ENCODE measurements around the gene CAPNS1. TPM values are rescaled to one million over a fixed set of nuclear protein-coding genes. Genes with fewer than 3 reads are reported as not detected.

CAPNS1 gene
- total RNA-seq, 1 donor from 2014 or later: 335 TPM

DNA sequence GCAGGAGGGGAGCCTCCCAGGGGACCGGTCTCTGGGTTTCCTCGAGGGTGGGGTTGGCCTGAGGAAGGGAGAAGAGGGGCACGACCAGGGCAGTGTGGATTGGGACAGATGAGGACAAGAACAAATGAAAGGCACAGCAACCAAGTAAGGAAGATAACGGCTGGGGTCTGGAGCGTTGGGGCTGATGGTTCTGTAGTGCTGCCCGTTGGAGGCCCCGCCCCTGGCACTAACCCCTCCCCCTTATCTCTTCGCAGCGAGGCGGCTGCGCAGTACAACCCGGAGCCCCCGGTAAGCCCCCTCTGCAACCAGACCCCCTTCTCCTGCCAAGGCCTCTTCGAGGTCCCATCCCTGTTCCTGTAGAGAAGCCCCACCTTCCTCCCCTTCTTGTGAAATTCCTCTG, 2.2 kb downstream of the CAPNS1 start:
- Mint-ChIP-seq H3K27me3 (ENCODE audit: insufficient read depth) (no peaks in the 10 kb centered on the region), H3K36me3 (ENCODE audit: low read depth) (peaks cover 30% of the 10 kb centered on the region), H3K27ac (no peak overlapping the region), H3K4me1 (ENCODE audit: low read depth) (peaks cover 13% of the 10 kb centered on the region), H3K4me3 (peak overlapping the region; percentile 97), H3K9me3 (no peaks in the 10 kb centered on the region)
- no peak for DNase-seq (ENCODE audit: low spot score)
- intact Hi-C loops (cut with micrococcal nuclease): no loop called here

DNA sequence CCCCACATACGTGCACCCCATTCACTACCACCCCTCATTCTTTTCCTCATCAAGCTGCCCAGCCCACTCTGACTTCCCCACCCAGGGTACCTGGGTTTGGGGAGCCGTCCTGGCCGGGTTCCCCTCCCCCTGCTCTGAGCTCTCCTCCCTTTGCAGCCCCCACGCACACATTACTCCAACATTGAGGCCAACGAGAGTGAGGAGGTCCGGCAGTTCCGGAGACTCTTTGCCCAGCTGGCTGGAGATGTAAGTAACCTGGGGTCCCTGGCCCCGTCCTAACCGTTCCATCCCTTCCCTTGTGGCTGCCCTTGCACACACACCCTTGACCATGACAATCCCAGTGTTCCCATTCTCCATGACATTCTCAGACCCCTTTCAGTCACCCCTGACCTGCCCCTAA, 2.6 kb downstream of the CAPNS1 start:
- Mint-ChIP-seq H3K4me3 (no peak overlapping the region), H3K9me3 (no peaks in the 10 kb centered on the region), H3K4me1 (ENCODE audit: low read depth) (peaks cover 11% of the 10 kb centered on the region), H3K27ac (no peak overlapping the region), H3K27me3 (ENCODE audit: insufficient read depth) (no peaks in the 10 kb centered on the region), H3K36me3 (ENCODE audit: low read depth) (peaks cover 32% of the 10 kb centered on the region)
- no peak for DNase-seq (ENCODE audit: low spot score)
- intact Hi-C loops (cut with micrococcal nuclease): no loop called here

DNA sequence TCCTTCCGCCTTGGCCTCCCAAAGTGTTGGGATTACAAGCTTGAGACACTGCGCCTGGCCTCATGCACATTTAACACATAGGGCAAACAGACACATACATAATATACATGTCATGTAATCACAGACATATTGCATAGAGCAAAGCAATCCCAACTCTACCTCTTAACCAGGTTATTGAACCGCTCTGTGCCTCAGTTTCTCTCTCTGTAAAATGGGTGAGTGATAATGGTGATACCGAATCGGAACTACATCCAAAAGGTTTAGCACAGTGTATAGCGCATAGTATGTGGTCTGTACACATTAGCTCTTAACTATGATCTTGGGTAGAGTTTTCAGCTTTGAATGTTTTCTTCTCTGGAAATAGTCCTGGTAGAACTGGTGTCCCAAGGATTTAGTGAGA, 4.8 kb downstream of the CAPNS1 start:
- Mint-ChIP-seq H3K9me3 (no peaks in the 10 kb centered on the region), H3K36me3 (ENCODE audit: low read depth) (peaks cover 42% of the 10 kb centered on the region), H3K4me1 (ENCODE audit: low read depth) (peaks cover 11% of the 10 kb centered on the region), H3K27me3 (ENCODE audit: insufficient read depth) (no peaks in the 10 kb centered on the region), H3K4me3 (no peak overlapping the region), H3K27ac (no peak overlapping the region)
- intact Hi-C loops (cut with micrococcal nuclease): no loop called here
- DNase-seq (ENCODE audit: low spot score): no peak

DNA sequence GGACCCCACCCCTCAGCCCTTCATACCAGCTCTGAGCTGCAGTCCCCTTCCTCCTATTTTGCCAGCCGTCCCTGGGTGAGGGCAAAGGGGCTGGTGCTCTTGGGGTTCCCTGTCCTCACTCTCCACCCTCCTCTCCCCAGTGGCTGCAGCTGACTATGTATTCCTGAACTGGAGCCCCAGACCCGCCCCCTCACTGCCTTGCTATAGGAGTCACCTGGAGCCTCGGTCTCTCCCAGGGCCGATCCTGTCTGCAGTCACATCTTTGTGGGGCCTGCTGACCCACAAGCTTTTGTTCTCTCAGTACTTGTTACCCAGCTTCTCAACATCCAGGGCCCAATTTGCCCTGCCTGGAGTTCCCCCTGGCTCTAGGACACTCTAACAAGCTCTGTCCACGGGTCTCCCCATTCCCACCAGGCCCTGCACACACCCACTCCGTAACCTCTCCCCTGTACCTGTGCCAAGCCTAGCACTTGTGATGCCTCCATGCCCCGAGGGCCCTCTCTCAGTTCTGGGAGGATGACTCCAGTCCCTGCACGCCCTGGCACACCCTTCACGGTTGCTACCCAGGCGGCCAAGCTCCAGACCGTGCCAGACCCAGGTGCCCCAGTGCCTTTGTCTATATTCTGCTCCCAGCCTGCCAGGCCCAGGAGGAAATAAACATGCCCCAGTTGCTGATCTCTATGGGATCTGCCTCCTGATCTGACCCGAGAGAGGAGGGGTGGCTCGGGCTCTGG, 10.0 kb downstream of the CAPNS1 start:
- H3K4me3 Mint-ChIP-seq: no peak overlapping the region
- peaks cover 39% of the 10 kb centered on the region for H3K36me3 Mint-ChIP-seq (ENCODE audit: low read depth)
- no peaks in the 10 kb centered on the region for H3K4me1 Mint-ChIP-seq (ENCODE audit: low read depth)
- no peak for DNase-seq (ENCODE audit: low spot score)
- no peak overlapping the region for H3K27ac Mint-ChIP-seq
- H3K27me3 Mint-ChIP-seq (ENCODE audit: insufficient read depth): no peaks in the 10 kb centered on the region
- no peaks in the 10 kb centered on the region for H3K9me3 Mint-ChIP-seq
- intact Hi-C loops (cut with micrococcal nuclease): no loop called here

DNA sequence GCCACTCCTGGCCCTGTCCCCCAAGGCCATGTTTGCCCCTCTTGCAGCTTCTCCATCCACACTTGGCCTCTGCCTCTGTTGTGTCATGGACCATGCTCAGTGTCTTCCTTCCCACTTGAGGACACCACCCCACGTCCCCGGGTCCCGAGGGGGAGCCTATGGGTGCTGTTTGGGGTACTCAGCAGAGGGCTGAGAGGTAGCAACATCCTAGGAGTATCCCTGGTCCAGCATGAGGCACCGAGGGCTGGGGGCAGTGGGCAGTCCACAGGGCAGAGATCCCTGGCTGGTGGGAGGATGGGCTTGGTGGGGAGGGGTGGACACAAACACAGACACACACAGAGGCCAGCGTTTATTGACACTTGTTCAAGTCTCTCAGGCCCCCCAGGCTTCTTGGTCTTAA, 10.7 kb downstream of the CAPNS1 start:
- no peaks in the 10 kb centered on the region for H3K27me3 Mint-ChIP-seq (ENCODE audit: insufficient read depth)
- H3K27ac Mint-ChIP-seq: no peak overlapping the region
- intact Hi-C loops (cut with micrococcal nuclease): no loop called here
- peaks cover 41% of the 10 kb centered on the region for H3K36me3 Mint-ChIP-seq (ENCODE audit: low read depth)
- H3K4me1 Mint-ChIP-seq (ENCODE audit: low read depth): no peaks in the 10 kb centered on the region
- H3K4me3 Mint-ChIP-seq: no peak overlapping the region
- no peak for DNase-seq (ENCODE audit: low spot score)
- H3K9me3 Mint-ChIP-seq: no peaks in the 10 kb centered on the region

DNA sequence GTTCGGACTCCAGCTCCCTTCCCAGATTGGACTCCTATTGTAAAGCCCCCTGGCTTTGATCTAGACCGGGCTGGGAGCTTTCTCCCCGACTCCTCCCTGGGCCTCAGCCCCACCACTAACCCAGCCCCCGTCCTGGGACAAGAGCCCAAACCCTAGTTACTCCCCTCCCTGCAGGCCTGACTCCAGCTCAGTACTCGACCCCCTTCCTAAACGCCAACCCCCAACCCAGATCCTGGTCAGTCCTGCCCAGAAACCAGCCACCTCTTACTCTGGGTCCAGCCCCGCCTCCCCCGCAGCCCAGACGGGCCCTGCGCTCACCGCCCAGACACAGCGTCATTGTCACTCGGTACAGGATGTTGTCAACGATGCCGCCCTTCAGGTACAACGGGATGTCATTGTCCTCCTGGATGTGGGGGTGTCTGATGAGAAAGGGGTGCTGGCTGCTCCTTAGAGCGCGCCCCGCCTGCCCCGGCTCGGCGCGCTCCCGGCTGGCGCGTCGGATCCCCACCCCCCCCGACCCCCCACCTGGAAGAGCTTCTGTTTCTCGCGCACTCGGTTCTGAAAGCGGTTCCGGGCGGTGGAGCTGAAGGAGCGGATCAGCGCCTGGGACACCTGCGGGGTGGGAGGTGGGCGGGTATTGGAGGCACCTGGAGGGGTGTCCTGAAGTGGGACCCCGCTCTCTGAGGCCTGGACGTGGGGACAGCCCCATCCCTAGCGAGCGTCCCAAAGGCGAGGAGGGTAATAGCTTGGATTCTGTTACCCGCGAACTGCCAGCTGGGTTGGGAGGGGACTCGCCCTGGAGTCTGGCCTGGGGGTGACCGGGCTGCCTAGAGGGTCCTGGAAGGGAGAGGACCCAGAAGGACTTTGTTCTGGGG, 11.5 kb downstream of the CAPNS1 start:
- Mint-ChIP-seq H3K4me3 (no peak overlapping the region), H3K4me1 (ENCODE audit: low read depth) (peaks cover 4% of the 10 kb centered on the region), H3K36me3 (ENCODE audit: low read depth) (peaks cover 33% of the 10 kb centered on the region), H3K9me3 (no peaks in the 10 kb centered on the region), H3K27ac (no peak overlapping the region), H3K27me3 (ENCODE audit: insufficient read depth) (no peaks in the 10 kb centered on the region)
- no peak for DNase-seq (ENCODE audit: low spot score)
- intact Hi-C loops (cut with micrococcal nuclease): no loop called here

DNA sequence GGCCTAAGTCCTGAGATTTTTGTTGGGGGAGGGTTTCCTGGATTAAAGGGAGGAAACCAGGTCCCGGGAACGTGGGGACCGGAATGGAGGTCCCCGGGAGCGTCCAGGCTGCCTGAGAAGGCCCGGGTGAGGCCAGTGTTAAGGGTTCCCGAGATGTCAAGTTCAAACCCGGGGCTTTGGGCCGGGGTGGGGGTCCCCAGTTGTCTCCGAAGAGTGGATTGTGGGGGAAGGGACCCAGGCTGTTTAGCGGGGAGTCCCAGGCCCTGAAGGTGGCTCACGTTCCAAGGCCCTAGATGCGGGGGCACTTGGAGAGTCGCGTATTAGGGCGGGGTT, 12.1 kb downstream of the CAPNS1 start:
- intact Hi-C loops (cut with micrococcal nuclease): no loop called here
- Mint-ChIP-seq H3K27ac (no peak overlapping the region), H3K36me3 (ENCODE audit: low read depth) (peaks cover 30% of the 10 kb centered on the region), H3K4me1 (ENCODE audit: low read depth) (peaks cover 6% of the 10 kb centered on the region), H3K4me3 (no peak overlapping the region), H3K9me3 (no peaks in the 10 kb centered on the region), H3K27me3 (ENCODE audit: insufficient read depth) (no peaks in the 10 kb centered on the region)
- DNase-seq (ENCODE audit: low spot score): no peak

DNA sequence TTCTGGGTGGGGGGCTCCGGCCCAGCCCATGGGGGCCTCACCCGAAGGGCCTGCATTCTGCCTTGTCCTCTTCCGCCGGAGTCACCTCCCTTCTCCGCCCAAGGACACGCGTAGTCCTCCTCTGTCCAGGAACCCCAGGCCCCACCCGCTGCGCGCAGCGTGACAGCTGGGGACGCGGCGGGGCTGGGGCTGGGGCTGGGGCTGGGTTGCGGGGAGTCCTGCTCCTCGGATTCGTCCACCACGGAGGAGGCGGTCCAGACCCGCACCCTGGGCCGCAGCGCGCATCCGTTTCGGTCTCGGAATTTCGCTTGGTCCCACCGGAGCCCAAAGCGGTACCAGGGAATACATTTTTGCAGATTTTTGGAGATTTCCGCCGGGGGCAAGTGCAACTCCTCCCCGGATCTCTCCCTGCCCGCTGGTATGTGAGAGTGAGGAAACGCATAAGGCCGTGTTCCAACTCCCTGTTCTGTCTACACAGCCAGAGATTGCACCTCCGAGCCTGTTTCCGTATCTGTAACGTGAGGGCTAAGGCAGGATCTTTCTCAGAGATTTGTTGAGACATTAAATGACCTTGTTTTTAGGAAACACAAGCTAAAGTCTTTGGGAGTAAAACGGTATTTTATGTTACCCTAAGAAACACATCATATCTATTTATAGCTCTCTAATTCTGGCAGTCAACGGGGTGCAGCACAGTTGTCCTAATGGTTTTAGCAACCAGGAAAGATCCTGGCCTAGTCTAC, 12.7 kb downstream of the CAPNS1 start, which contains the start of gene COX7A1:
TSS of gene COX7A1 (minus strand) at position 96 of the 740 bp plus-strand sequence. CDS start at position 56, 40 bp downstream.
- Mint-ChIP-seq H3K27me3 (ENCODE audit: insufficient read depth) (no peaks in the 10 kb centered on the region), H3K9me3 (no peaks in the 10 kb centered on the region), H3K36me3 (ENCODE audit: low read depth) (peaks cover 28% of the 10 kb centered on the region), H3K4me1 (ENCODE audit: low read depth) (peaks cover 6% of the 10 kb centered on the region), H3K4me3 (no peak within 1 kb of the TSS), H3K27ac (no peak within 1 kb of the TSS)
- DNase-seq (ENCODE audit: low spot score): no peak
- intact Hi-C loops (cut with micrococcal nuclease): no loop called here

DNA sequence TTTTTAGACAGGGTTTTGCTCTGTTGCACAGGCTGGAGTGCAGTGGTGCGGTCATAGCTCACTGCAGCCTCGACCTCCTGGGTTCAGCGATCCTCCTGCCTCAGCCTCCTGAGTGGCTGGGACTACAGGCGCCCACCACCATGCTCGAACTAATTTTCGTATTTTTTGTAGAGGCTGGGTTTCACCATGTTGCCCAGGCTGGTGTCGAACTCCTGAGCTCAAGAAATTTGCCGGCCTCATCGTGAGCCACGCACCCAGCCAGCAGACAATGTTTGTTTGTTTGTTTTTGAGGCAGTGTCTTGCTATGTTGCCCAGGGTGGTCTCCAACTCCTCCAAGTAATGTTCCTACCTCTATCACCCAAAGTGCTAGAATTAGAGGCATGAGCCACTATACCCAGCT, 13.3 kb downstream of the CAPNS1 start:
- Mint-ChIP-seq H3K4me3 (no peak overlapping the region), H3K27me3 (ENCODE audit: insufficient read depth) (no peaks in the 10 kb centered on the region), H3K27ac (no peak overlapping the region), H3K9me3 (no peaks in the 10 kb centered on the region), H3K36me3 (ENCODE audit: low read depth) (peaks cover 28% of the 10 kb centered on the region), H3K4me1 (ENCODE audit: low read depth) (peaks cover 6% of the 10 kb centered on the region)
- DNase-seq (ENCODE audit: low spot score): no peak
- intact Hi-C loops (cut with micrococcal nuclease): no loop called here

DNA sequence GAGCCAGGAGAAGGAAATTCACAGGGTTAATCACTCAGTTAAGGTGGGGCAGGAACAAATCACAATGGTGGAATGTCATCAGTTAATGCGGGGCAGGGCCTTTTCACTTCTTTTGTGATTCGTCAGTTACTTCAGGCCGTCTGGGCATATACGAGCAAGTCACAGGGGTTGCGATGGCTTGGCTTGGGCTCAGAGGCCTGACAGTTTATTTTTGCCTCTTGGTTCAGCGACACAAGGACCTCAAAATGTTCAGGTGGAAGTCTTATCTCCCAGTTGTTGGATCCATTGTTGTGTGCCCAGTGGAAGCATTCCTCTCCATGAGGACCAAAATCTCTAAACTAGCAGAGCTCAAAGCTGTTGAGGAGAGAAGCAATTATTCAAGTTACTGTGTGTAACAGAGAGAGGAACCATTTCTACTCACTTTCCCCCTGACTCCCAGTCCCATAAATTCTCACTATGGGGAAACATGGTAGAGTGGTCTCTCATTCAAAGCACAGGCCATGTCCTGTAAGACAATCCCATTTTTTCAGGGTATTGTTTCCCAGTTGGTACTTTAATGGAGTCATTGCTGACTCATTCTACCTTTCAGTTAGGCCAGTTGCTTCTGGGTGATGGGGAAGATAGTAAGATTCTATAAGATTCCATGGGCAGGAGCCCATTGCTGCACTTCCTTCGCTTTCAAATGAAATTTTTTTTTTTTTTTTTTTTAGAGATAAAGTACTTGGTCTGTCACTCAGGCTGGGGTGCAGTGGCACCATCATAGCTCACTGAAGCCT, 21.1 kb downstream of the CAPNS1 start:
- no peaks in the 10 kb centered on the region for H3K9me3 Mint-ChIP-seq
- peaks cover 7% of the 10 kb centered on the region for H3K36me3 Mint-ChIP-seq (ENCODE audit: low read depth)
- H3K4me3 Mint-ChIP-seq: no peak overlapping the region
- H3K27ac Mint-ChIP-seq: no peak overlapping the region
- intact Hi-C loops (cut with micrococcal nuclease): no loop called here
- no peak for DNase-seq (ENCODE audit: low spot score)
- no peaks in the 10 kb centered on the region for H3K27me3 Mint-ChIP-seq (ENCODE audit: insufficient read depth)
- H3K4me1 Mint-ChIP-seq (ENCODE audit: low read depth): peaks cover 6% of the 10 kb centered on the region

DNA sequence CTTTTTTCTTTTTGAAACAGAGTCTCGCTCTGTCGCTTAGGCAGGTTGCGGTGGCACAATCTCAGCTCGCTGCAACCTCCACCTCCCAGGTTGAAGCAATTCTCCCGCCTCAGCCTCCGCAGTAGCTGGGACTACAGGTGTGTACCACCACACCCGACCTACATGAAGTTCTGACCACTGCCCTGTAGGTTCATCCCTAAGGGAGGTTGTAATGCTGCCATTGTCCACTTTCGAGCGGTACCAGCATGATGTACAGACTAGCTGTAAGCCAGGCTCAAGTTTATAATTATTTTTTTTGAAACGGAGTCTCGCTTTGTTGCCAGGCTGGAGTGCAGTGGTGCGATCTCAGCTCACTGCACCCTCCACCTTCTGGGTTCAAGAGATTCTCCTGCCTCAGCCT, 23.9 kb downstream of the CAPNS1 start:
- Mint-ChIP-seq H3K27ac (no peak overlapping the region), H3K9me3 (no peaks in the 10 kb centered on the region), H3K36me3 (ENCODE audit: low read depth) (peaks cover 7% of the 10 kb centered on the region), H3K27me3 (ENCODE audit: insufficient read depth) (no peaks in the 10 kb centered on the region), H3K4me3 (no peak overlapping the region), H3K4me1 (ENCODE audit: low read depth) (no peaks in the 10 kb centered on the region)
- DNase-seq (ENCODE audit: low spot score): no peak
- intact Hi-C loops (cut with micrococcal nuclease): no loop called here

DNA sequence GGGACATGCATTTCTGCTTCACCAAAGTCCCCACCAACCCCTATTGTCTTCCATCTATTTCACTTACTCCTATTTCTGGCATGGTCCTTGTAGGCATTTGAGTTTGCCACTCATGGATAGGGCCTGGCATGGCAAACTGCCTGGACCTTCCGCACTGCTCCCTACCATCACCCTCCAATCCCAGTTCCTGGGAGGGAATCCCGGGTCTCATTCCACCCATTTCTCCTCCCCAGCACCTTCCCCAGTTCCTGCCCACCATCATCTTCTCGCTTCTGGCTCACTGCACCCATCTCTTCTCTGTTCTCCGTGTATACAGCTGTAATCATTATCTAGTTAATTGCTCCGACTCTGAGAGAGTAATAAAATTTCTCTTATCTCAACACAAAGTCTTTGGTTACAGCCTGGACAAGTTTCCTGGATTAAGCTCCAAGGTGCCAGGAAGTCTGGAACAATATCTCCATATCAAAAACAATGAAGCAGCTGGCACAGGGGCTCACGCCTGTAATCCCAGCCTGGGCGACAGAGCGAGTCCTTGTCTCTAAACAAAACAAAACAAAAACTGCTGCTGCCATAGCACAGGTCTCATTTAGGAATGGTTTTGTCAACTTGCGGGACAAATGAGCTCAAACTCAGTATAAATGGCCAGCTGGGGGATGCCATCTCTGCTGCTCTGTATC, 29.4 kb downstream of the CAPNS1 start:
- no peak overlapping the region for H3K27ac Mint-ChIP-seq
- H3K4me3 Mint-ChIP-seq: no peak overlapping the region
- no peaks in the 10 kb centered on the region for H3K9me3 Mint-ChIP-seq
- H3K36me3 Mint-ChIP-seq (ENCODE audit: low read depth): no peaks in the 10 kb centered on the region
- intact Hi-C loops (cut with micrococcal nuclease): no loop called here
- DNase-seq (ENCODE audit: low spot score): no peak
- H3K27me3 Mint-ChIP-seq (ENCODE audit: insufficient read depth): peaks cover 1% of the 10 kb centered on the region
- H3K4me1 Mint-ChIP-seq (ENCODE audit: low read depth): no peaks in the 10 kb centered on the region
